CD4-positive, alpha-beta T cell treated with Interleukin-15 for 1 hour (primary cell): ENCODE measurements around the gene ZMYND10.
A peak's percentile ranks its signal among the peaks of the same experiment; 100 is the strongest.
"Not testable (repeated sequence)": the region's sequence is repeated elsewhere in the genome, so short reads cannot be mapped to it uniquely, and the experiment has no call there.

Experiments
- DNase-seq: peaks from one replicate; pipeline ENCODE4 v3.0.0-alpha.2; 2020

ZMYND10 gene

GRCh38 chr3:50324351-50325112, 21.0 kb downstream of the ZMYND10 start:
- DNase-seq, result peak; percentile 63

GRCh38 chr3:50323614-50324199, 21.8 kb downstream of the ZMYND10 start:
- no peak for DNase-seq

- no peak for DNase-seq
These were observed 22.4 kb downstream of the ZMYND10 start for GRCh38 chr3:50323092-50323600.

GRCh38 chr3:50322386-50323091, 23.0 kb downstream of the ZMYND10 start, which contains the start of gene HYAL2:
Gene HYAL2, minus strand, starts transcription at chr3:50322745. Its CDS starts 2,256 bp downstream, at chr3:50320489.
- DNase-seq, result no peak

GRCh38 chr3:50322115-50322385, 23.5 kb downstream of the ZMYND10 start:
- DNase-seq, result no peak

- DNase-seq, result peak; percentile 84
These were observed 24.0 kb downstream of the ZMYND10 start for GRCh38 chr3:50321336-50322114.

GRCh38 chr3:50320853-50321335, 24.6 kb downstream of the ZMYND10 start:
- DNase-seq, result peak; percentile 59

GRCh38 chr3:50319894-50320625, 25.5 kb downstream of the ZMYND10 start:
- DNase-seq, result no peak

GRCh38 chr3:50319181-50319893, 26.2 kb downstream of the ZMYND10 start:
- DNase-seq, result no peak

- DNase-seq, result no peak
These were observed 26.9 kb downstream of the ZMYND10 start for GRCh38 chr3:50318615-50319014.

GRCh38 chr3:50318163-50318562, 27.4 kb downstream of the ZMYND10 start:
- no peak for DNase-seq

- DNase-seq, result no peak
These were observed 28.2 kb downstream of the ZMYND10 start for GRCh38 chr3:50317300-50317699.

- peak; percentile 65 for DNase-seq
These were observed 28.8 kb downstream of the ZMYND10 start for GRCh38 chr3:50316657-50317242.

- DNase-seq, result no peak
These were observed 30.7 kb downstream of the ZMYND10 start for GRCh38 chr3:50314816-50315215.

- no peak for DNase-seq
These were observed 31.2 kb downstream of the ZMYND10 start for GRCh38 chr3:50314342-50314741.

GRCh38 chr3:50312041-50312440, 33.5 kb downstream of the ZMYND10 start:
- not testable (repeated sequence) for DNase-seq

- DNase-seq, result no peak
These were observed 40.9 kb downstream of the ZMYND10 start for GRCh38 chr3:50304601-50305000.

- DNase-seq, result no peak
These were observed 42.3 kb downstream of the ZMYND10 start, which contains the start of gene HYAL1 for GRCh38 chr3:50303013-50303815. Gene HYAL1, minus strand, starts transcription at chr3:50303574. Its CDS starts 618 bp downstream, at chr3:50302956.

- no peak for DNase-seq
These were observed 43.2 kb downstream of the ZMYND10 start for GRCh38 chr3:50302095-50303012.
